HFF-Myc (cell line): ENCODE data around the gene JAKMIP2.
"Not testable (repeated sequence)": the region's sequence is repeated elsewhere in the genome, so short reads cannot be mapped to it uniquely, and the experiment has no call there.

ENCODE experiments used
- DNase-seq: peaks from one replicate; pipeline ENCODE4 v3.0.0-alpha.2; 2011; ENCODE audit warnings: low read depth; ENCODE audit errors: extremely low read depth
- H3K4me3 ChIP-seq: replicated peaks from 2 replicates; pipeline ENCODE4 v1.5.1; 2011; ENCODE audit warnings: low read depth, mild to moderate bottlenecking, control low read depth, low read length
- TF ChIP-seq, protein P1 (sequence below): IDR thresholded peaks from 2 replicates; pipeline ENCODE4 v1.5.1; 2012; ENCODE audit warnings: mild to moderate bottlenecking, low read depth, low read length, control low read depth; ENCODE audit errors: missing control alignments

The JAKMIP2 gene

GRCh38 chr5:147558826-147559225 lies 223.7 kb downstream of the JAKMIP2 start:
- TF ChIP-seq, protein P1, sequence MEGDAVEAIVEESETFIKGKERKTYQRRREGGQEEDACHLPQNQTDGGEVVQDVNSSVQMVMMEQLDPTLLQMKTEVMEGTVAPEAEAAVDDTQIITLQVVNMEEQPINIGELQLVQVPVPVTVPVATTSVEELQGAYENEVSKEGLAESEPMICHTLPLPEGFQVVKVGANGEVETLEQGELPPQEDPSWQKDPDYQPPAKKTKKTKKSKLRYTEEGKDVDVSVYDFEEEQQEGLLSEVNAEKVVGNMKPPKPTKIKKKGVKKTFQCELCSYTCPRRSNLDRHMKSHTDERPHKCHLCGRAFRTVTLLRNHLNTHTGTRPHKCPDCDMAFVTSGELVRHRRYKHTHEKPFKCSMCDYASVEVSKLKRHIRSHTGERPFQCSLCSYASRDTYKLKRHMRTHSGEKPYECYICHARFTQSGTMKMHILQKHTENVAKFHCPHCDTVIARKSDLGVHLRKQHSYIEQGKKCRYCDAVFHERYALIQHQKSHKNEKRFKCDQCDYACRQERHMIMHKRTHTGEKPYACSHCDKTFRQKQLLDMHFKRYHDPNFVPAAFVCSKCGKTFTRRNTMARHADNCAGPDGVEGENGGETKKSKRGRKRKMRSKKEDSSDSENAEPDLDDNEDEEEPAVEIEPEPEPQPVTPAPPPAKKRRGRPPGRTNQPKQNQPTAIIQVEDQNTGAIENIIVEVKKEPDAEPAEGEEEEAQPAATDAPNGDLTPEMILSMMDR, result peak; percentile 81
- no peak overlapping the region for H3K4me3 ChIP-seq
- DNase-seq, result peak; percentile 61

DNA sequence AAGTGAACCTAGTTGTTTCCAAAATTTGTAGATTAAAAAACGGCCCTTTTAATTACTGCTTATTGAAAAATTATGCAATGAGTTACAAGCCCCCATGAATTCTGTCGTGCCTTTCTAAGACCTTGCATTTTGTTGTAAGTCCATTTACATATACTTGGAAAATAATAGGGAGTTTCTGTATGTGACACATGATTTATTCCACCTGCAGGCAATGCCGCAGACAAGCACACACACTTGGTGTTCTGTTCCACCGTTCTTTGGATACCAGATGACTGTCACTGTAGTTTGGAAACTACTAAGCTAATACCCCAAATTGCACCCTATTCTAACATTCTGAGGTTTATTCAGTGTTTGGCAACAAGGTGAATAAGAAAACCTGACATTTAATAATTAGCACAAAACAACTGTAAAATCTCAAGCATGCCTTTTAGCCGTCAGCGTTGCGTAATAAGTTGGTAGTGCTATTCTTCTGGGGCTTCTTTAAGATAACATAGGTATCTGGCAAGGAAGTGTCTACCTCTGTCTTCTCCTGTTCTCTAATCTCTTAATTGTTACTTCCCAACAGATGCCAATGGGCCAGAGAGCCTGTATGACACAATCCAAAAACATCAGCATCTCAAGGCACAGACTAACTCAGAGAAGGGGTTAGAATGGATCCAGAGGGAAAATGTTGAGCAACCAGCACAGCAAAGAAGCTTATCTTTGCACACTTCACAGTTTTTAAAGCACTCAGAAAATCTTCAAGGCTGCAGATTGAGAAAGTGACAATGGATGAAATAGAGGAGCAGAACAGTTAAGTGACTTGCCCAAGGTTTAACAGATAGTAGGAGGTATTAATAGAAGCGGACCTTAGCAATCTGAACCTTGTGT lies 224.4 kb downstream of the JAKMIP2 start:
- TF ChIP-seq, protein P1, result no peak
- no peak for DNase-seq
- H3K4me3 ChIP-seq, result no peak overlapping the region

DNA sequence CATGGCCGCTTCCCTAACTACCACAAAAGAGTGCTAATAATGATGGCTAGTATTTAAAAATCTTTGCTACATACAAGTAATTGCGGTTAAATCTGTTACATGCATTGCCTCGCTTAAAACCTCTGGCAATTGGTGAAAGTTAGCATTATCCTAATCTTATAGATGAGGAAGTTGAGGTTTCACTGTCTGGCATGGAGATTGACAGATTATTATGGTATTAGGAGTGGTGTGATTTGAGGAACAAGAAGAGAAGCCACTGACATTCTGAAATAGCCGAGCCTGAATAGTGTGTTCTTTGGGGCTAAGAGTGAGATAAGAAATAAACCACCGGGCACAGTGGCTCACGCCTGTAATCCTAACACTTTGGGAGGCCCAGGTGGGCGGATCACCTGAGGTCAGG lies 227.4 kb downstream of the JAKMIP2 start:
- TF ChIP-seq, protein P1, result no peak
- DNase-seq, result no peak
- no peak overlapping the region for H3K4me3 ChIP-seq

DNA sequence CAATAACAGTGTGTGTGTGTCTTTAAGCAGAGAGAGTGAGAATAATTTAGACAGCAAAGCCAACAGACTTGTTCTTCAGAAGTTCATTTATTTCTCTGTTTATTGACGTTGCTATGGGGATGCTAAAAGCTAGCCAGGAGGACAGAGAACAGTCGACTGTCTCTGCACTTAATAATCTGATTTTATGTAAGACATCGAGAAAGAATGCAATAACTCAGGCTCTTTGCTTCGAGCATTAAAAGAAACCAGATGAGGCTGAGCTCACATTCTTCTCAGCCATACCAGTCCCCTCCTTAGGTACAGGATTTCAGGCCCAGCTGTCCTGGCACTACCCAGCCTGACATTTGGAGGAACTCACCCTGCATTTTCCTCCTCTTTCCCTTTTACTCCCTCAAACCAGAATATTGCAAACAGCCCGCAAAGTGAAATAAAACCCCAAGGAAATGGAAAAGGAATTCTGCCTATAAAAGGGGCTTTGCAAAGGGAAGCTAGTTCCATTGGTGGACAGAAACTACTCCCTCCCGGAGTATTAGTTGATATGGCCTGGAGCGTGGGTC lies 228.2 kb downstream of the JAKMIP2 start:
- H3K4me3 ChIP-seq, result no peak overlapping the region

GRCh38 chr5:147553817-147554216 lies 228.7 kb downstream of the JAKMIP2 start:
- not testable (repeated sequence) for DNase-seq, H3K4me3 ChIP-seq

More for the DNA sequence above, 228.2 kb downstream of the JAKMIP2 start:
- TF ChIP-seq, protein P1, result no peak
- DNase-seq, result peak; percentile 89

GRCh38 chr5:147552897-147553296 lies 229.6 kb downstream of the JAKMIP2 start:
- H3K4me3 ChIP-seq, result no peak overlapping the region
- no peak for DNase-seq
- TF ChIP-seq, protein P1, result no peak

- DNase-seq, result no peak
- no peak overlapping the region for H3K4me3 ChIP-seq
- TF ChIP-seq, protein P1, result no peak
Observed at GRCh38 chr5:147551677-147552076, 230.9 kb downstream of the JAKMIP2 start.
